SU-DHL-6 (cell line): ENCODE data around the gene HOXB1.

Experiments used
- H2AFZ ChIP-seq: fragments of 200-600 bp; sonication (generic); 2 replicates; pipeline ENCODE4 v1.6.1; 2014; ENCODE audit warnings: low read depth, mild to moderate bottlenecking, moderate library complexity, mixed read lengths, antibody characterized with exemption, low read length; ENCODE audit not compliant: severe bottlenecking
- H3F3A ChIP-seq: fragments of 200-600 bp; shearing (Covaris generic); 2 replicates; pipeline ENCODE4 v1.6.0; 2016; ENCODE audit warnings: antibody characterized with exemption, mild to moderate bottlenecking; ENCODE audit not compliant: insufficient read depth
- H3K27ac ChIP-seq: fragments of 200-600 bp; sonication (generic); 2 replicates; pipeline ENCODE4 v1.5.1; 2016; ENCODE audit warnings: low read depth, mild to moderate bottlenecking, low read length, moderate library complexity, mixed read lengths
- H3K27me3 ChIP-seq: fragments of 200-600 bp; sonication (generic), shearing (Covaris generic); 2 replicates; pipeline ENCODE4 v1.6.0; 2014; ENCODE audit warnings: mild to moderate bottlenecking, low read length
- H3K36me3 ChIP-seq: fragments of 200-600 bp; sonication (generic); 2 replicates; pipeline ENCODE4 v1.6.1; 2014; ENCODE audit warnings: mild to moderate bottlenecking, low read length, mixed read lengths
- H3K4me2 ChIP-seq: fragments of 300-600, 200-600 bp; shearing (Covaris generic), sonication (generic); 2 replicates; pipeline ENCODE4 v1.6.0; 2014; ENCODE audit warnings: low read length, low read depth, mild to moderate bottlenecking; ENCODE audit not compliant: poor library complexity, severe bottlenecking
- H3K4me3 ChIP-seq: fragments of 200-600 bp; sonication (generic); 2 replicates; pipeline ENCODE4 v1.5.1; 2014; ENCODE audit warnings: antibody characterized with exemption, low read length, mild to moderate bottlenecking, mixed read lengths; ENCODE audit not compliant: insufficient read depth, poor library complexity, severe bottlenecking
- H3K79me2 ChIP-seq: fragments of 200-600 bp; sonication (generic); 2 replicates; pipeline ENCODE4 v1.6.1; 2014; ENCODE audit warnings: mild to moderate bottlenecking, low read length, moderate library complexity; ENCODE audit not compliant: insufficient read depth
- H3K9ac ChIP-seq: fragments of 200-600 bp; sonication (generic); 2 replicates; pipeline ENCODE4 v1.7.0; 2014; ENCODE audit warnings: mild to moderate bottlenecking, low read length
- H3K9me2 ChIP-seq: fragments of 200-600 bp; sonication (generic); replicated peaks from 2 replicates; pipeline ENCODE4 v1.6.1; 2014; ENCODE audit warnings: low read length; ENCODE audit not compliant: insufficient read depth
- H3K9me3 ChIP-seq: fragments of 200-600 bp; sonication (generic); 2 replicates; pipeline ENCODE4 v1.6.1; 2014; ENCODE audit warnings: low read length, mixed read lengths; ENCODE audit not compliant: insufficient read depth
- H4K20me1 ChIP-seq: fragments of 200-600 bp; sonication (generic); 2 replicates; pipeline ENCODE4 v1.6.1; 2014; ENCODE audit warnings: low read depth, mild to moderate bottlenecking, antibody characterized with exemption, low read length, moderate library complexity, mixed read lengths
- CTCF ChIP-seq: fragments of 200-600 bp; sonication (generic); IDR thresholded peaks from one replicate; pipeline ENCODE4 v1.5.1; 2017; ENCODE audit warnings: antibody characterized with exemption, mild to moderate bottlenecking, low read length, moderate library complexity; ENCODE audit not compliant: insufficient read depth, poor library complexity, severe bottlenecking
- EZH2phosphoT487 ChIP-seq: fragments of 200-600 bp; sonication (generic), shearing (Covaris generic); conservative IDR thresholded peaks from 2 replicates; pipeline ENCODE4 v1.6.1; 2018; ENCODE audit warnings: mild to moderate bottlenecking, antibody characterized with exemption, low read length, moderate library complexity, mixed read lengths

The HOXB1 gene

GRCh38 chr17:48562934-48563333 is 32.1 kb upstream of the HOXB1 start:
- Histone ChIP-seq H3K4me3 (no peak overlapping the region), H3K9ac (no peak overlapping the region)

GRCh38 chr17:48561884-48562810 is 31.3 kb upstream of the HOXB1 start:
- Histone ChIP-seq H3K36me3 (no peaks in the 10 kb centered on the region), H3K4me3 (no peak overlapping the region), H4K20me1 (no peaks in the 10 kb centered on the region), H3F3A (no peaks in the 10 kb centered on the region), H3K9me2 (no peaks in the 10 kb centered on the region), H3K9ac (no peak overlapping the region), H3K4me2 (no peak overlapping the region), H3K27me3 (no peaks in the 10 kb centered on the region), H2AFZ (no peak overlapping the region), H3K9me3 (no peaks in the 10 kb centered on the region), H3K79me2 (no peaks in the 10 kb centered on the region), H3K27ac (no peak overlapping the region)
- no peak for TF ChIP-seq CTCF
- no peak for TF ChIP-seq EZH2phosphoT487

More at GRCh38 chr17:48562934-48563333, 32.1 kb upstream of the HOXB1 start:
- H3K9me2 ChIP-seq = no peaks in the 10 kb centered on the region
- H2AFZ ChIP-seq = no peak overlapping the region
- H3K27me3 ChIP-seq = no peaks in the 10 kb centered on the region
- H3K4me2 ChIP-seq = no peak overlapping the region
- no peaks in the 10 kb centered on the region for H3K36me3 ChIP-seq
- TF ChIP-seq CTCF (no peak), EZH2phosphoT487 (no peak)
- no peaks in the 10 kb centered on the region for H3K9me3 ChIP-seq
- H4K20me1 ChIP-seq = no peaks in the 10 kb centered on the region
- no peaks in the 10 kb centered on the region for H3F3A ChIP-seq
- H3K27ac ChIP-seq = no peak overlapping the region
- H3K79me2 ChIP-seq = no peaks in the 10 kb centered on the region

- no peak overlapping the region for H3K27ac ChIP-seq
- no peak overlapping the region for H2AFZ ChIP-seq
- H3K27me3 ChIP-seq = no peaks in the 10 kb centered on the region
- no peaks in the 10 kb centered on the region for H3K9me2 ChIP-seq
- no peaks in the 10 kb centered on the region for H3K9me3 ChIP-seq
- TF ChIP-seq EZH2phosphoT487 (no peak), CTCF (no peak)
- no peak overlapping the region for H3K4me2 ChIP-seq
- H3K36me3 ChIP-seq = no peaks in the 10 kb centered on the region
- H3F3A ChIP-seq = no peaks in the 10 kb centered on the region
- H3K4me3 ChIP-seq = no peak overlapping the region
- H3K79me2 ChIP-seq = no peaks in the 10 kb centered on the region
- no peak overlapping the region for H3K9ac ChIP-seq
- no peaks in the 10 kb centered on the region for H4K20me1 ChIP-seq
Measured at GRCh38 chr17:48559840-48560817, 29.3 kb upstream of the HOXB1 start.
